Endothelial cell (in vitro differentiated cells): Measurements from ENCODE around the gene ZBTB20. TPM values are rescaled to one million over a fixed set of nuclear protein-coding genes. Genes with fewer than 3 reads are reported as not detected.

ENCODE experiments used
- DNase-seq: peaks from one replicate; pipeline ENCODE4 v3.0.0; 2021; ENCODE audit warnings: low spot score
- H3K27ac Mint-ChIP-seq: one replicate; pipeline ENCODE4 v1.8.0; 2021; ENCODE audit warnings: mixed read lengths, inconsistent platforms; ENCODE audit not compliant: unreplicated experiment
- H3K27me3 Mint-ChIP-seq: one replicate; pipeline ENCODE4 v1.8.0; 2021; ENCODE audit warnings: mild to moderate bottlenecking, moderate library complexity, mixed read lengths, inconsistent platforms; ENCODE audit not compliant: unreplicated experiment
- H3K36me3 Mint-ChIP-seq: one replicate; pipeline ENCODE4 v1.8.0; 2021; ENCODE audit warnings: mild to moderate bottlenecking, low read depth, mixed read lengths, inconsistent platforms; ENCODE audit not compliant: unreplicated experiment
- H3K4me1 Mint-ChIP-seq: one replicate; pipeline ENCODE4 v1.8.0; 2021; ENCODE audit warnings: mild to moderate bottlenecking, mixed read lengths, inconsistent platforms; ENCODE audit not compliant: unreplicated experiment
- H3K4me3 Mint-ChIP-seq: one replicate; pipeline ENCODE4 v1.8.0; 2021; ENCODE audit warnings: mild to moderate bottlenecking, mixed read lengths, inconsistent platforms; ENCODE audit not compliant: unreplicated experiment
- H3K9me3 Mint-ChIP-seq: one replicate; pipeline ENCODE4 v1.8.0; 2021; ENCODE audit warnings: mixed read lengths, inconsistent platforms; ENCODE audit not compliant: unreplicated experiment
- total RNA-seq: library from RNA; stranded (reverse); fragmentation: NEBNext Ultra II Directional; extraction: Animal tissue kit (Norgen Biotek cat#: 25700); gene quantifications from one replicate; pipeline ENCODE4 v1.2.1, GENCODE V29; 2021; ENCODE audit not compliant: unreplicated experiment
- TF ChIP-seq, protein P1 (sequence below): fragments of 200-600 bp; sonication (generic); IDR thresholded peaks from one replicate; pipeline ENCODE4 v1.5.0; 2021; ENCODE audit warnings: antibody characterized with exemption; ENCODE audit not compliant: unreplicated experiment

Gene ZBTB20
- total RNA-seq, 1 donor from 2014 or later = 4.2 TPM

- DNase-seq = no peak
- Mint-ChIP-seq H3K27me3 (no peaks in the 10 kb centered on the region), H3K4me1 (no peaks in the 10 kb centered on the region), H3K36me3 (no peaks in the 10 kb centered on the region), H3K27ac (no peak overlapping the region), H3K9me3 (no peaks in the 10 kb centered on the region), H3K4me3 (no peak overlapping the region)
- TF ChIP-seq, protein P1, sequence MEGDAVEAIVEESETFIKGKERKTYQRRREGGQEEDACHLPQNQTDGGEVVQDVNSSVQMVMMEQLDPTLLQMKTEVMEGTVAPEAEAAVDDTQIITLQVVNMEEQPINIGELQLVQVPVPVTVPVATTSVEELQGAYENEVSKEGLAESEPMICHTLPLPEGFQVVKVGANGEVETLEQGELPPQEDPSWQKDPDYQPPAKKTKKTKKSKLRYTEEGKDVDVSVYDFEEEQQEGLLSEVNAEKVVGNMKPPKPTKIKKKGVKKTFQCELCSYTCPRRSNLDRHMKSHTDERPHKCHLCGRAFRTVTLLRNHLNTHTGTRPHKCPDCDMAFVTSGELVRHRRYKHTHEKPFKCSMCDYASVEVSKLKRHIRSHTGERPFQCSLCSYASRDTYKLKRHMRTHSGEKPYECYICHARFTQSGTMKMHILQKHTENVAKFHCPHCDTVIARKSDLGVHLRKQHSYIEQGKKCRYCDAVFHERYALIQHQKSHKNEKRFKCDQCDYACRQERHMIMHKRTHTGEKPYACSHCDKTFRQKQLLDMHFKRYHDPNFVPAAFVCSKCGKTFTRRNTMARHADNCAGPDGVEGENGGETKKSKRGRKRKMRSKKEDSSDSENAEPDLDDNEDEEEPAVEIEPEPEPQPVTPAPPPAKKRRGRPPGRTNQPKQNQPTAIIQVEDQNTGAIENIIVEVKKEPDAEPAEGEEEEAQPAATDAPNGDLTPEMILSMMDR = no peak
These were observed 686.6 kb downstream of the ZBTB20 start for GRCh38 chr3:114460459-114460858.

DNA sequence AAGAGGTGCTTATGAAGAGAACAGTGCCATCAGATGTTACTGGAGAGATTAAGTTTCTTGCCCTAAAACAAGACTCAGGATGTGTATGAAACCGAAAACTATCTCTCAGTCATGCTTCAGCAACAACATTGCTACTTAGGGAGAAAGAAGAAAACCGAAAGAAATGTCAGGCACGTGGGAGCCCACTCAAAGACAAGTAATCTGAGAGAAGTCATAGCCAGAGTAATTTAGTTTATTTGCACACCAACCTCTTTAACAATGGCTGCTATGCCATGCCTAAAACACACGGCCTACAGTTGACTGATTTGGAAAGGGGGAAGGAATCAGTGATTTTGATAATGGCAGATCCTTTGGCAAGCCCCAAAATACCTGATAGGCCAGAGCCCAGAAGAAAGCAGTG lies 690.3 kb downstream of the ZBTB20 start:
- Mint-ChIP-seq H3K4me1 (no peaks in the 10 kb centered on the region), H3K27me3 (no peaks in the 10 kb centered on the region), H3K4me3 (no peak overlapping the region), H3K36me3 (no peaks in the 10 kb centered on the region), H3K27ac (no peak overlapping the region), H3K9me3 (no peaks in the 10 kb centered on the region)
- TF ChIP-seq, protein P1 = no peak
- DNase-seq = no peak

DNA sequence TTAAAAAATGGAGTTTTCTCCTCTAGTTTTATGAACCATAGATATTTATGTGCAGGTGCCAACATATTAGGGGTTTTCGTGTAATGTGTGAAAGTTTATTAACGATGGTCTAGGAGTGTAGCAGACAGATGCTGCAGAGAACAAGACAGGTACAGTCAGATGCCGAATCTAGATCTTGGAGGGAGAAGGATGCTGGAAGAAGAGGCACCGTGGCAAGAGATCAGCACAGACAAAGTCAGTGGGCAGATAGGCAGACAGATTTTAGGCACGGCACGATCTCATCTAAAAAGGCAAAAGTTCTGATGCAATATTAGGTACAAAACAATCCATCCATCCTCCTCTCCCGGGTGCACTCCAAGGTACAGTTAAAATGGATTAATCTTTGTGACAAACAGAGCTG lies 691.7 kb downstream of the ZBTB20 start:
- no peaks in the 10 kb centered on the region for H3K9me3 Mint-ChIP-seq
- no peaks in the 10 kb centered on the region for H3K36me3 Mint-ChIP-seq
- no peak for DNase-seq
- H3K4me3 Mint-ChIP-seq = no peak overlapping the region
- TF ChIP-seq, protein P1 = no peak
- H3K27ac Mint-ChIP-seq = no peak overlapping the region
- no peaks in the 10 kb centered on the region for H3K27me3 Mint-ChIP-seq
- H3K4me1 Mint-ChIP-seq = no peaks in the 10 kb centered on the region

DNA sequence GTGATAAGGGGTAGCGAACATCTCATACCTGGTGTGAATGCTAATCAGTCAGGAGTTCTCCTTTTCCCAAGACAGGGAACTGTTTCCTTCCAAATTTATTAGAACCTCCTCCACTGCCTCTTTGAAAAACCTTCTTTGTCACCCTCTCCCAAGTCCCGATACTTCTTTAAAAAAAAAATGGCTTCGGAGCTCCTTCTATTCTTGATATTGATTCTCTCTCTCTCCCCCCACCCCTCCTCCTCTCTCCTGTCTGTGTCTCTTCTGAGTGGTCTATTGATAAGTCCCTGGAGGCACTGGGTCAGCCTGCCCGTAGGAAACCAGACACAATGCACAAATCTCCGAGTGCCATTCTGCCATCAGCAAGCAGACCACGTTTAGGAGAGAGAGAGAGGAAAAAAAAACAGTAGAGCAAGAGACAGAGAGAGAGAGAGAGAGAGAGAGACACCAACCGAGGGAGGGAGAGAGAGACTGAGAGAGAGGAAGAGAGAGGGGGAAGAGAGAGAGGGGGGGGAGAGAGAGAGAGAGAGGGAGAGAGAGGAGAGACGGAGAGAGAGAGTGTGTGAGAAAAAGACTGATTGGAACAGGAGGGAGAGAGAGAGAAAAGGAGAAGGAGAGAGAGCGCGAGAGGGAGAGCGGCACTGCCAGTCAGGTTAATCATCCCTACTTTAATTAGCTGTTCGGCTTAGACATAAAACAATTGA lies 692.4 kb downstream of the ZBTB20 start:
- DNase-seq = no peak
- no peaks in the 10 kb centered on the region for H3K4me1 Mint-ChIP-seq
- no peaks in the 10 kb centered on the region for H3K36me3 Mint-ChIP-seq
- H3K4me3 Mint-ChIP-seq = no peak overlapping the region
- H3K27ac Mint-ChIP-seq = no peak overlapping the region
- no peaks in the 10 kb centered on the region for H3K27me3 Mint-ChIP-seq
- H3K9me3 Mint-ChIP-seq = no peaks in the 10 kb centered on the region
- TF ChIP-seq, protein P1 = no peak

DNA sequence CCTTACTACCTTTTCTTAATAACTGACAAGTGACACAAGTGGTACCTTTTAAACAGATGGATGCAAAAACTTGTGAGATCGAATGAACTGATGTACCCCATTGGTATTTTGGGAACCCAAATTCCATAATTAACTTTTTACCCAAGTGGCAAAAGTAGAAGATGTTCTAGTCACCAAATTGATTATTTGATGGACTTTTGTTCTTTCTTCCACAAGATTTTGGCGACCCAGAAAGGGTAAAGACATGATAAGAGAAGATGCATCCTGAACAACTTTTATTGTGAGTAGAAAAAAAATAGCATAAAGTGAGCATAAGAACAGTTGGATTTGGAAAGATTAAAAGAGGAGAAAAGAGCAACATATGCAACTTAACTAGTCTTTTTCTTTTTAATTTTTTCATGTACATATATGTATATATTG lies 693.7 kb downstream of the ZBTB20 start:
- Mint-ChIP-seq H3K4me1 (no peaks in the 10 kb centered on the region), H3K4me3 (peak overlapping the region; percentile 3), H3K9me3 (no peaks in the 10 kb centered on the region), H3K27me3 (no peaks in the 10 kb centered on the region), H3K36me3 (no peaks in the 10 kb centered on the region), H3K27ac (no peak overlapping the region)
- no peak for DNase-seq
- TF ChIP-seq, protein P1 = no peak
